IPS-15b (cell line): ENCODE data around the gene ANKRD11.

ENCODE experiments used
- H3K27me3 ChIP-seq: one replicate; pipeline ENCODE4 v1.6.1; 2013; ENCODE audit warnings: low read length; ENCODE audit not compliant: control insufficient read depth, insufficient read depth
- H3K36me3 ChIP-seq: one replicate; pipeline ENCODE4 v1.6.1; 2013; ENCODE audit warnings: low read length; ENCODE audit not compliant: control insufficient read depth, insufficient read depth
- H3K4me1 ChIP-seq: one replicate; pipeline ENCODE4 v1.6.1; 2013; ENCODE audit warnings: mild to moderate bottlenecking, low read length; ENCODE audit not compliant: control insufficient read depth, insufficient read depth
- H3K4me3 ChIP-seq: one replicate; pipeline ENCODE4 v1.5.1; 2013; ENCODE audit warnings: low read depth, low read length
- H3K9ac ChIP-seq: one replicate; pipeline ENCODE4 v1.6.1; 2013; ENCODE audit warnings: low read depth, mild to moderate bottlenecking, low read length
- H3K9me3 ChIP-seq: one replicate; pipeline ENCODE4 v1.6.1; 2013; ENCODE audit warnings: mild to moderate bottlenecking, low read length; ENCODE audit not compliant: control insufficient read depth, insufficient read depth

ANKRD11 gene

GRCh38 chr16:89361751-89362539 is 128.4 kb downstream of the ANKRD11 start:
- Histone ChIP-seq H3K4me1 (peaks cover 24% of the 10 kb centered on the region), H3K9me3 (no peaks in the 10 kb centered on the region), H3K27me3 (no peaks in the 10 kb centered on the region), H3K36me3 (no peaks in the 10 kb centered on the region), H3K4me3 (no peak overlapping the region), H3K9ac (peak overlapping the region; percentile 42)

- peaks cover 24% of the 10 kb centered on the region for H3K4me1 ChIP-seq
- no peaks in the 10 kb centered on the region for H3K27me3 ChIP-seq
- H3K4me3 ChIP-seq: no peak overlapping the region
- H3K9ac ChIP-seq: peak overlapping the region; percentile 17
- no peaks in the 10 kb centered on the region for H3K36me3 ChIP-seq
- no peaks in the 10 kb centered on the region for H3K9me3 ChIP-seq
Measured at GRCh38 chr16:89360760-89361435, 129.5 kb downstream of the ANKRD11 start.

GRCh38 chr16:89359264-89360147 is 130.9 kb downstream of the ANKRD11 start:
- Histone ChIP-seq H3K9ac (no peak overlapping the region), H3K27me3 (no peaks in the 10 kb centered on the region), H3K4me3 (no peak overlapping the region), H3K9me3 (no peaks in the 10 kb centered on the region), H3K36me3 (no peaks in the 10 kb centered on the region), H3K4me1 (peaks cover 24% of the 10 kb centered on the region)

- H3K4me1 ChIP-seq: peaks cover 20% of the 10 kb centered on the region
- H3K4me3 ChIP-seq: no peak overlapping the region
Measured at GRCh38 chr16:89358030-89359005, 132.0 kb downstream of the ANKRD11 start.

GRCh38 chr16:89357055-89357816 is 133.1 kb downstream of the ANKRD11 start:
- Histone ChIP-seq H3K9ac (no peak overlapping the region), H3K36me3 (no peaks in the 10 kb centered on the region), H3K9me3 (no peaks in the 10 kb centered on the region), H3K4me3 (no peak overlapping the region), H3K27me3 (no peaks in the 10 kb centered on the region), H3K4me1 (peaks cover 16% of the 10 kb centered on the region)

More at GRCh38 chr16:89358030-89359005, 132.0 kb downstream of the ANKRD11 start:
- H3K9ac ChIP-seq: no peak overlapping the region
- no peaks in the 10 kb centered on the region for H3K36me3 ChIP-seq
- no peaks in the 10 kb centered on the region for H3K27me3 ChIP-seq
- no peaks in the 10 kb centered on the region for H3K9me3 ChIP-seq

GRCh38 chr16:89355686-89356085 is 134.7 kb downstream of the ANKRD11 start:
- H3K9ac ChIP-seq: no peak overlapping the region
- H3K4me3 ChIP-seq: no peak overlapping the region
- H3K36me3 ChIP-seq: no peaks in the 10 kb centered on the region
- H3K4me1 ChIP-seq: peaks cover 10% of the 10 kb centered on the region
- H3K9me3 ChIP-seq: no peaks in the 10 kb centered on the region
- no peaks in the 10 kb centered on the region for H3K27me3 ChIP-seq

- H3K9ac ChIP-seq: no peak overlapping the region
- H3K36me3 ChIP-seq: no peaks in the 10 kb centered on the region
- H3K9me3 ChIP-seq: no peaks in the 10 kb centered on the region
- peaks cover 4% of the 10 kb centered on the region for H3K4me1 ChIP-seq
- H3K4me3 ChIP-seq: no peak overlapping the region
- H3K27me3 ChIP-seq: no peaks in the 10 kb centered on the region
Measured at GRCh38 chr16:89355007-89355406, 135.4 kb downstream of the ANKRD11 start.

GRCh38 chr16:89354325-89354724 is 136.0 kb downstream of the ANKRD11 start:
- H3K36me3 ChIP-seq: no peaks in the 10 kb centered on the region
- no peaks in the 10 kb centered on the region for H3K27me3 ChIP-seq
- no peaks in the 10 kb centered on the region for H3K9me3 ChIP-seq
- H3K4me3 ChIP-seq: no peak overlapping the region
- peaks cover 4% of the 10 kb centered on the region for H3K4me1 ChIP-seq
- H3K9ac ChIP-seq: no peak overlapping the region

- Histone ChIP-seq H3K4me3 (no peak overlapping the region), H3K9me3 (no peaks in the 10 kb centered on the region), H3K4me1 (peaks cover 2% of the 10 kb centered on the region), H3K9ac (no peak overlapping the region), H3K36me3 (no peaks in the 10 kb centered on the region), H3K27me3 (no peaks in the 10 kb centered on the region)
Measured at GRCh38 chr16:89352091-89352681, 138.2 kb downstream of the ANKRD11 start.

- Histone ChIP-seq H3K4me3 (no peak overlapping the region), H3K9ac (no peak overlapping the region), H3K27me3 (no peaks in the 10 kb centered on the region), H3K9me3 (no peaks in the 10 kb centered on the region), H3K4me1 (peaks cover 4% of the 10 kb centered on the region), H3K36me3 (no peaks in the 10 kb centered on the region)
Measured at GRCh38 chr16:89351645-89352044, 138.7 kb downstream of the ANKRD11 start.
